Activated CD8-positive, alpha-beta memory T cell treated with anti-CD3 and anti-CD28 coated beads for 1 hour (primary cell): ENCODE measurements around the gene PELI1.

Experiments used
- DNase-seq, 2 donors: peaks; one replicate each; pipeline ENCODE4 v3.0.0-alpha.2; 2020; ENCODE audit warnings: low read depth in 1 of 2; ENCODE audit errors: extremely low read depth in 1 of 2

Gene PELI1

GRCh38 chr2:64144057-64145013 lies at the start of gene PELI1:
Gene PELI1, minus strand, starts transcription at chr2:64144420. Its CDS starts 36,110 bp downstream, at chr2:64108310.
- peak; percentile 77 to 89 for DNase-seq

- no peak for DNase-seq
Measured at GRCh38 chr2:64193491-64193890, 49.3 kb upstream of the PELI1 start.

GRCh38 chr2:64192664-64193105 lies 48.5 kb upstream of the PELI1 start:
- no peak for DNase-seq

GRCh38 chr2:64192125-64192479 lies 47.9 kb upstream of the PELI1 start:
- DNase-seq = no peak

GRCh38 chr2:64189586-64189985 lies 45.4 kb upstream of the PELI1 start:
- DNase-seq = no peak

GRCh38 chr2:64189167-64189566 lies 44.9 kb upstream of the PELI1 start:
- no peak for DNase-seq

GRCh38 chr2:64186699-64187605 lies 42.7 kb upstream of the PELI1 start:
- no peak for DNase-seq

GRCh38 chr2:64179582-64180321 lies 35.5 kb upstream of the PELI1 start:
- DNase-seq = no peak

GRCh38 chr2:64177315-64177714 lies 33.1 kb upstream of the PELI1 start:
- DNase-seq = no peak

GRCh38 chr2:64175419-64176197 lies 31.4 kb upstream of the PELI1 start:
- no peak for DNase-seq

- no peak for DNase-seq
Measured at GRCh38 chr2:64173156-64174135, 29.2 kb upstream of the PELI1 start.

GRCh38 chr2:64168756-64169155 lies 24.5 kb upstream of the PELI1 start:
- DNase-seq = no peak

- no peak for DNase-seq
Measured at GRCh38 chr2:64168201-64168600, 24.0 kb upstream of the PELI1 start.

- DNase-seq = no peak
Measured at GRCh38 chr2:64166637-64167420, 22.6 kb upstream of the PELI1 start.

- DNase-seq = no peak
Measured at GRCh38 chr2:64166212-64166611, 22.0 kb upstream of the PELI1 start.

- DNase-seq = no peak
Measured at GRCh38 chr2:64165706-64166105, 21.5 kb upstream of the PELI1 start.

GRCh38 chr2:64164629-64165028 lies 20.4 kb upstream of the PELI1 start:
- DNase-seq = no peak

- no peak for DNase-seq
Measured at GRCh38 chr2:64162516-64162915, 18.3 kb upstream of the PELI1 start.
